NB4 (cell line): ENCODE data around the gene RGL1.

Source experiments
- MAX ChIP-seq: IDR thresholded peaks from 2 replicates; pipeline ENCODE4 v1.6.1; 2011; ENCODE audit warnings: low read depth, low read length
- MYC ChIP-seq: IDR thresholded peaks from 2 replicates; pipeline ENCODE4 v1.6.1; 2011; ENCODE audit warnings: low read depth, low read length
- TF ChIP-seq, protein P1 (sequence below): IDR thresholded peaks from one replicate; pipeline ENCODE4 v1.5.1; 2012; ENCODE audit warnings: low read depth, low read length

DNA sequence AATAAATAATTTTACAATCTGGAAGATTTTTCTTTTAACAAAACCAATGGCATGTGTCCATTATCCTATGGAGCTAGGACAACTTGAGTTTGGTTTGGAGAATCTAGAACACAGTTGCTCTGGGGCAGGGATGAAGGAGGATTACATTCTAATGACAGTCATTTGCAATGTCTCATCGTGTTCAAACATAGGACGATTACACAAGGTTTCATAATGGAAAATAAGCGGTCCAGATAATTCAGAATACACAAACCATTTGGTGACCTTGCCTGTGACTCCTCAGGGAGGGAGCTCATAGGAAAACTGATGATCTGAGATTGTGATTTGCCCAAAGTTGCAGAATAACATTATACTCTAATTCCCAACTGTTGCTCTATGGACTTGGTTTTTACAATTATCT lies 27.6 kb upstream of the RGL1 start:
- TF ChIP-seq MAX: no peak
- TF ChIP-seq, protein P1, sequence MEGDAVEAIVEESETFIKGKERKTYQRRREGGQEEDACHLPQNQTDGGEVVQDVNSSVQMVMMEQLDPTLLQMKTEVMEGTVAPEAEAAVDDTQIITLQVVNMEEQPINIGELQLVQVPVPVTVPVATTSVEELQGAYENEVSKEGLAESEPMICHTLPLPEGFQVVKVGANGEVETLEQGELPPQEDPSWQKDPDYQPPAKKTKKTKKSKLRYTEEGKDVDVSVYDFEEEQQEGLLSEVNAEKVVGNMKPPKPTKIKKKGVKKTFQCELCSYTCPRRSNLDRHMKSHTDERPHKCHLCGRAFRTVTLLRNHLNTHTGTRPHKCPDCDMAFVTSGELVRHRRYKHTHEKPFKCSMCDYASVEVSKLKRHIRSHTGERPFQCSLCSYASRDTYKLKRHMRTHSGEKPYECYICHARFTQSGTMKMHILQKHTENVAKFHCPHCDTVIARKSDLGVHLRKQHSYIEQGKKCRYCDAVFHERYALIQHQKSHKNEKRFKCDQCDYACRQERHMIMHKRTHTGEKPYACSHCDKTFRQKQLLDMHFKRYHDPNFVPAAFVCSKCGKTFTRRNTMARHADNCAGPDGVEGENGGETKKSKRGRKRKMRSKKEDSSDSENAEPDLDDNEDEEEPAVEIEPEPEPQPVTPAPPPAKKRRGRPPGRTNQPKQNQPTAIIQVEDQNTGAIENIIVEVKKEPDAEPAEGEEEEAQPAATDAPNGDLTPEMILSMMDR: no peak
- no peak for TF ChIP-seq MYC
